ENCODE results near the gene PDE4D. TPM values are rescaled to one million over a fixed set of nuclear protein-coding genes. Genes with fewer than 3 reads are reported as not detected.

Gene PDE4D
- total and polyA plus RNA-seq, 2 donors (not counting 3 experiments of a cell fraction or from before 2014, with no cell fraction given): 34.5 to 51.2 TPM

GRCh38 chr5:58979090-58979489 is 914.4 kb downstream of the PDE4D start:
- Histone ChIP-seq H4K20me1 (replicated peaks; ENCODE audit: control insufficient read depth, extremely low read depth, insufficient read depth, low read length) (no peaks in the 10 kb centered on the region), H3K36me3 (ENCODE audit: control insufficient read depth in 2 of 2, extremely low read depth in 1 of 2, insufficient read depth in 2 of 2, low read length in 2 of 2) (peaks cover 5 to 7% of the 10 kb centered on the region in 2 experiments), H3K9me3 (replicated peaks; ENCODE audit: control insufficient read depth, insufficient read depth, low read length) (no peaks in the 10 kb centered on the region), H3K79me2 (ENCODE audit: control insufficient read depth, insufficient read depth, low read length) (no peaks in the 10 kb centered on the region), H3K9me1 (replicated peaks; ENCODE audit: control insufficient read depth, extremely low read depth, insufficient read depth, low read length) (no peaks in the 10 kb centered on the region), H3K9ac (replicated peaks; ENCODE audit: extremely low read depth, insufficient read depth, low read length) (no peak overlapping the region), H3K4me2 (ENCODE audit: insufficient read depth, low read length) (no peak overlapping the region), H3K4me3 (replicated peaks in 1 of 3; ENCODE audit: insufficient read depth in 1 of 3, low read depth in 1 of 3, low read length in 3 of 3) (no peak overlapping the region), H3K27me3 (ENCODE audit: control insufficient read depth in 2 of 2, insufficient read depth in 2 of 2, low read length in 2 of 2) (no peaks in the 10 kb centered on the region), H3K27ac (ENCODE audit: insufficient read depth, low read depth, low read length) (no peak overlapping the region), H2AFZ (ENCODE audit: low read depth, low read length) (no peak overlapping the region), H3K4me1 (ENCODE audit: control insufficient read depth, extremely low read depth, insufficient read depth, low read length) (no peaks in the 10 kb centered on the region)
- POLR2A ChIA-PET: no interaction called here
- FAIRE-seq (no peak), DNase-seq (ENCODE audit: low read depth, low spot score) (no peak)
- CTCF ChIA-PET: interaction anchor here (1.0 to 1.2 kb wide), 2 partner anchors 10 to 88 kb away, joined by 3 to 5 read pairs; no protein-coding TSS in a partner anchor
- intact Hi-C loops (cut with micrococcal nuclease): no loop called here
- BruUV-seq (replicated peaks): no TSS peak
- TF ChIP-seq FOS (IDR thresholded peaks at IDR 0.05; ENCODE audit: borderline replicate concordance, insufficient read depth, low read length) (no peak), MAX (IDR thresholded peaks at IDR 0.05; ENCODE audit: insufficient read depth, insufficient read length) (no peak), POLR2A (IDR thresholded peaks at IDR 0.05; ENCODE audit: low read depth, low read length) (no peak), JUN (IDR thresholded peaks at IDR 0.05; ENCODE audit: borderline replicate concordance, insufficient read depth, insufficient read length, low read depth) (no peak), GATA2 (IDR thresholded peaks at IDR 0.05; ENCODE audit: insufficient read depth, insufficient read length, low read depth, low read length) (no peak), EZH2 (IDR thresholded peaks at IDR 0.05; ENCODE audit: borderline replicate concordance, low read depth, low read length, severe bottlenecking) (no peak), CTCF (IDR thresholded peaks at IDR 0.05; ENCODE audit: extremely low read depth in 1 of 2, insufficient read depth in 1 of 2, low read depth in 1 of 2, low read length in 2 of 2) (no peak)
- dilution Hi-C loops (cut with MboI; ENCODE audit: extremely low pct_ligation_motif_present, low sequenced_read_pairs): no loop called here

All from endothelial cell of umbilical vein (primary cell).